Endothelial cell of umbilical vein (primary cell): ENCODE results near the gene CARD9. TPM values are rescaled to one million over a fixed set of nuclear protein-coding genes. Genes with fewer than 3 reads are reported as not detected.

Experiments
- BruUV-seq: library from RNA; stranded (reverse); fragments of 400-500 nt; replicated peaks from 2 replicates; lab custom pipeline; 2021; lab: Mats Ljungman, UMichigan
- CTCF ChIA-PET: fragments of 300-600, 350-600 bp; sonication (Branson Sonifier 250); formaldehyde crosslinking; loops from one replicate; lab custom pipeline; 2021; ENCODE audit warnings: antibody characterized with exemption, inconsistent platforms; lab: Charles Lee
- POLR2A ChIA-PET: fragments of 300-600, 350-600 bp; sonication (Branson Sonifier 250); formaldehyde crosslinking; loops from one replicate; lab custom pipeline; 2021; ENCODE audit warnings: antibody characterized with exemption, inconsistent platforms; lab: Charles Lee
- DNase-seq: peaks from one replicate; pipeline ENCODE4 v3.0.0-alpha.2; 2011; ENCODE audit warnings: low read depth, low spot score
- FAIRE-seq: peaks from 2 replicates; lab custom pipeline; 2011; peaks lifted over from hg19 to GRCh38; lab: Jason Lieb, UNC
- H2AFZ ChIP-seq: 2 replicates; pipeline ENCODE4 v1.6.0; 2012; ENCODE audit warnings: low read depth, low read length, control low read depth, inconsistent platforms
- H3K27ac ChIP-seq: 2 replicates; pipeline ENCODE4 v1.5.1; 2011; ENCODE audit warnings: low read depth, mild to moderate bottlenecking, control low read depth, low read length, moderate library complexity; ENCODE audit not compliant: insufficient read depth
- H3K27me3 ChIP-seq, 2 experiments: 2 replicates each; pipeline versions ENCODE4 v1.6.0 to v1.6.1; 2011; ENCODE audit warnings: low read length in 2 of 2, mixed read lengths in 1 of 2; ENCODE audit not compliant: control insufficient read depth in 2 of 2, insufficient read depth in 2 of 2
- H3K36me3 ChIP-seq, 2 experiments: 2 replicates in 1 of 2; 3 replicates in 1 of 2; pipeline ENCODE4 v1.5.1; 2011; ENCODE audit warnings: low read length in 2 of 2, mild to moderate bottlenecking in 1 of 2, moderate library complexity in 1 of 2; ENCODE audit not compliant: control insufficient read depth in 2 of 2, insufficient read depth in 2 of 2; ENCODE audit errors: extremely low read depth in 1 of 2
- H3K4me1 ChIP-seq: 3 replicates; pipeline ENCODE4 v1.5.1; 2011; ENCODE audit warnings: mild to moderate bottlenecking, low read length; ENCODE audit not compliant: control insufficient read depth, insufficient read depth; ENCODE audit errors: extremely low read depth
- H3K4me2 ChIP-seq: 2 replicates; pipeline ENCODE4 v1.6.1; 2011; ENCODE audit warnings: low read length, control low read depth, mixed read lengths; ENCODE audit not compliant: insufficient read depth
- H3K4me3 ChIP-seq, 3 experiments: fragments of 200-600 bp in 1 of 3; sonication (generic), shearing (Covaris generic) in 1 of 3; replicated peaks in 1 of 3; 2 replicates each; pipeline ENCODE4 v1.5.1; 2011 to 2016; ENCODE audit warnings: control low read depth in 3 of 3, low read length in 3 of 3, mild to moderate bottlenecking in 2 of 3, inconsistent platforms in 1 of 3, low read depth in 1 of 3, moderate library complexity in 1 of 3; ENCODE audit not compliant: insufficient read depth in 1 of 3
- H3K79me2 ChIP-seq: 2 replicates; pipeline ENCODE4 v1.6.0; 2012; ENCODE audit warnings: low read length, inconsistent platforms; ENCODE audit not compliant: control insufficient read depth, insufficient read depth
- H3K9ac ChIP-seq: replicated peaks from 2 replicates; pipeline ENCODE3; 2011; ENCODE audit warnings: low read length, control low read depth; ENCODE audit not compliant: insufficient read depth; ENCODE audit errors: extremely low read depth
- H3K9me1 ChIP-seq: replicated peaks from 3 replicates; pipeline ENCODE4 v1.6.0; 2011; ENCODE audit warnings: mild to moderate bottlenecking, low read length; ENCODE audit not compliant: control insufficient read depth, insufficient read depth; ENCODE audit errors: extremely low read depth
- H3K9me3 ChIP-seq: replicated peaks from 2 replicates; pipeline ENCODE4 v1.5.1; 2012; ENCODE audit warnings: low read length, inconsistent platforms; ENCODE audit not compliant: control insufficient read depth, insufficient read depth
- H4K20me1 ChIP-seq: replicated peaks from 2 replicates; pipeline ENCODE3; 2011; ENCODE audit warnings: mild to moderate bottlenecking, low read length; ENCODE audit not compliant: control insufficient read depth, insufficient read depth; ENCODE audit errors: extremely low read depth
- CTCF ChIP-seq, 2 donors: IDR thresholded peaks; 1 replicate in 1 of 2; 2 replicates in 1 of 2; pipeline ENCODE4 v1.5.1; 2011; ENCODE audit warnings: low read length in 2 of 2, mild to moderate bottlenecking in 2 of 2, moderate library complexity in 2 of 2, control low read depth in 1 of 2, inconsistent platforms in 1 of 2, low read depth in 1 of 2; ENCODE audit not compliant: insufficient read depth in 1 of 2; ENCODE audit errors: extremely low read depth in 1 of 2
- EZH2 ChIP-seq: IDR thresholded peaks from 2 replicates; pipeline ENCODE4 v1.6.1; 2012; ENCODE audit warnings: borderline replicate concordance, low read depth, mild to moderate bottlenecking, moderate library complexity, low read length, inconsistent platforms; ENCODE audit not compliant: severe bottlenecking
- FOS ChIP-seq: IDR thresholded peaks from 2 replicates; pipeline ENCODE4 v1.6.1; 2011; ENCODE audit warnings: mild to moderate bottlenecking, low read length, moderate library complexity, borderline replicate concordance; ENCODE audit not compliant: insufficient read depth
- GATA2 ChIP-seq: IDR thresholded peaks from 2 replicates; pipeline ENCODE4 v1.7.0; 2011; ENCODE audit warnings: low read depth, mild to moderate bottlenecking, moderate library complexity, mixed read lengths, low read length; ENCODE audit not compliant: insufficient read length, insufficient read depth
- JUN ChIP-seq: IDR thresholded peaks from 2 replicates; pipeline ENCODE4 v1.6.1; 2011; ENCODE audit warnings: borderline replicate concordance, low read depth; ENCODE audit not compliant: insufficient read length, insufficient read depth
- MAX ChIP-seq: IDR thresholded peaks from 2 replicates; pipeline ENCODE4 v1.6.1; 2011; ENCODE audit not compliant: insufficient read depth, insufficient read length
- MYC ChIP-seq: IDR thresholded peaks from one replicate; pipeline ENCODE4 v1.6.1; 2011; ENCODE audit warnings: mild to moderate bottlenecking, low read depth, low read length
- POLR2A ChIP-seq: IDR thresholded peaks from 2 replicates; pipeline ENCODE4 v1.6.1; 2012; ENCODE audit warnings: low read depth, mild to moderate bottlenecking, control low read depth, low read length
- POLR2AphosphoS5 ChIP-seq: IDR thresholded peaks from 2 replicates; pipeline ENCODE4 v1.6.1; 2012; ENCODE audit warnings: low read depth, mild to moderate bottlenecking, control low read depth, low read length, moderate library complexity; ENCODE audit not compliant: insufficient read depth
- dilution Hi-C: fragments of 300-500 bp; cut with MboI; formaldehyde crosslinking; loops from one replicate; pipeline ENCODE4 v1.15.0; 2019; ENCODE audit warnings: low sequenced_read_pairs; ENCODE audit not compliant: extremely low pct_ligation_motif_present
- intact Hi-C: fragments of 100-400 bp; cut with micrococcal nuclease; formaldehyde crosslinking; loops from one replicate; pipeline ENCODE4 v1.10.0; 2022
- polyA plus RNA-seq, 4 experiments: library from polyadenylated mRNA; depleted of rRNA in 3 of 4; stranded (reverse) in 3 of 4; unstranded in 1 of 4; fragments of >200 nt; gene quantifications; 2 replicates each; pipeline versions ENCODE4 v1.2.1 to v1.2.3, GENCODE V29; 2011 to 2012; ENCODE audit warnings: missing spikeins in 1 of 4
- total RNA-seq: library from RNA; stranded (reverse); gene quantifications from 2 replicates; pipeline ENCODE4 v1.2.3, GENCODE V29; 2021

CARD9 gene
- total and polyA plus RNA-seq, 2 donors (not counting 3 experiments of a cell fraction or from before 2014, with no cell fraction given) = 0.22 to 0.71 TPM

GRCh38 chr9:136339173-136339957 lies 34.1 kb downstream of the CARD9 start:
- peaks cover 5 to 35% of the 10 kb centered on the region in 2 experiments for H3K36me3 ChIP-seq
- intact Hi-C loops = loop anchor here (1.0 kb wide), 1 partner anchor 61 kb away; the partner anchor contains the start of gene SNAPC4
- DNase-seq = peak; percentile 49
- no peak overlapping the region for H3K9ac ChIP-seq
- H2AFZ ChIP-seq = no peak overlapping the region
- H3K27me3 ChIP-seq = no peaks in the 10 kb centered on the region
- H3K79me2 ChIP-seq = no peaks in the 10 kb centered on the region
- no TSS peak for BruUV-seq
- H3K4me3 ChIP-seq = no peak overlapping the region
- H3K27ac ChIP-seq = no peak overlapping the region
- dilution Hi-C loops = no loop called here
- H4K20me1 ChIP-seq = no peaks in the 10 kb centered on the region
- H3K9me1 ChIP-seq = no peaks in the 10 kb centered on the region
- no peak for TF ChIP-seq MYC
- TF ChIP-seq CTCF (IDR thresholded peaks at IDR 0.05; ENCODE audit: extremely low read depth in 1 of 2, insufficient read depth in 1 of 2, low read depth in 1 of 2, low read length in 2 of 2) = peak; percentile 92 to 94
- POLR2A ChIA-PET = no interaction called here
- FAIRE-seq = no peak
- H3K9me3 ChIP-seq = no peaks in the 10 kb centered on the region
- CTCF ChIA-PET = interaction anchor here (0.6 to 1.0 kb wide), 3 partner anchors 24 to 53 kb away, joined by 3 to 4 read pairs (median 3); partner anchors contain the start of gene DNLZ
- H3K4me2 ChIP-seq = no peak overlapping the region
- H3K4me1 ChIP-seq = peaks cover 5% of the 10 kb centered on the region

GRCh38 chr9:136338511-136338910 lies 35.0 kb downstream of the CARD9 start:
- no peak for TF ChIP-seq MAX
- no peak for TF ChIP-seq FOS
- TF ChIP-seq JUN = no peak
- no peak for TF ChIP-seq POLR2AphosphoS5
- no peak for TF ChIP-seq MYC
- no peak for TF ChIP-seq GATA2
- TF ChIP-seq POLR2A = no peak
- TF ChIP-seq CTCF (IDR thresholded peaks at IDR 0.05; ENCODE audit: extremely low read depth in 1 of 2, insufficient read depth in 1 of 2, low read depth in 1 of 2, low read length in 2 of 2) = no peak
- no peak for TF ChIP-seq EZH2
- Histone ChIP-seq H3K4me3 (no peak overlapping the region), H2AFZ (no peak overlapping the region), H3K4me2 (no peak overlapping the region), H4K20me1 (no peaks in the 10 kb centered on the region), H3K79me2 (no peaks in the 10 kb centered on the region), H3K4me1 (peaks cover 5% of the 10 kb centered on the region), H3K9ac (no peak overlapping the region), H3K36me3 (peaks cover 5 to 36% of the 10 kb centered on the region in 2 experiments), H3K9me1 (no peaks in the 10 kb centered on the region), H3K9me3 (no peaks in the 10 kb centered on the region), H3K27ac (no peak overlapping the region), H3K27me3 (no peaks in the 10 kb centered on the region)
- BruUV-seq = no TSS peak
- ChIA-PET CTCF (interaction anchor here (0.8 to 1.3 kb wide), 3 partner anchors 10 to 27 kb away, joined by 3 read pairs; no protein-coding TSS in a partner anchor), POLR2A (no interaction called here)
- dilution Hi-C loops = no loop called here
- FAIRE-seq (no peak), DNase-seq (no peak)
- intact Hi-C loops = no loop called here
